ENCODE results near the gene NT5E.

GRCh38 chr6:85428486-85428885 lies 21.4 kb upstream of the NT5E start:
- no peak for TF ChIP-seq TAF1 (CRISPR knock-in tag; IDR thresholded peaks at IDR 0.05)
- TF ChIP-seq GABPA (IDR thresholded peaks at IDR 0.05; ENCODE audit: low read depth, low read length) = no peak
- TF ChIP-seq GABPA (CRISPR knock-in tag; IDR thresholded peaks at IDR 0.05; ENCODE audit: low read depth) = no peak
- no peak for TF ChIP-seq CEBPB (IDR thresholded peaks at IDR 0.05; ENCODE audit: borderline replicate concordance, low read depth, low read length)
- TF ChIP-seq SMC3 (IDR thresholded peaks at IDR 0.05; ENCODE audit: low read length) = no peak
- no peak for TF ChIP-seq PHF20 (CRISPR knock-in tag; IDR thresholded peaks at IDR 0.05)
- TF ChIP-seq ZNF777 (CRISPR knock-in tag; IDR thresholded peaks at IDR 0.05) = no peak
- no peak for TF ChIP-seq PHF21A (CRISPR knock-in tag; IDR thresholded peaks at IDR 0.05)
- TF ChIP-seq ISL2 (CRISPR knock-in tag; IDR thresholded peaks at IDR 0.05) = no peak
- TF ChIP-seq ZNF101 (CRISPR knock-in tag; IDR thresholded peaks at IDR 0.05; ENCODE audit: borderline replicate concordance, low read depth) = no peak
- no peak for TF ChIP-seq CTCF (CRISPR knock-in tag; IDR thresholded peaks at IDR 0.05)

Data from HepG2 (cell line).